HT-29 (cell line): ENCODE results near the gene FHIT. TPM values are rescaled to one million over a fixed set of nuclear protein-coding genes. Genes with fewer than 3 reads are reported as not detected.

Experiments
- DNase-seq: peaks from one replicate; pipeline ENCODE4 v3.0.0-alpha.2; 2015; ENCODE audit warnings: low spot score
- total RNA-seq: library from RNA; depleted of rRNA; stranded (reverse); fragments of >200 nt; shearing (Covaris generic); gene quantifications from 2 replicates; pipeline ENCODE4 v1.2.3, GENCODE V29; 2014

The FHIT gene
- total RNA-seq, 1 experiment from 2014 or later: not detected

DNA sequence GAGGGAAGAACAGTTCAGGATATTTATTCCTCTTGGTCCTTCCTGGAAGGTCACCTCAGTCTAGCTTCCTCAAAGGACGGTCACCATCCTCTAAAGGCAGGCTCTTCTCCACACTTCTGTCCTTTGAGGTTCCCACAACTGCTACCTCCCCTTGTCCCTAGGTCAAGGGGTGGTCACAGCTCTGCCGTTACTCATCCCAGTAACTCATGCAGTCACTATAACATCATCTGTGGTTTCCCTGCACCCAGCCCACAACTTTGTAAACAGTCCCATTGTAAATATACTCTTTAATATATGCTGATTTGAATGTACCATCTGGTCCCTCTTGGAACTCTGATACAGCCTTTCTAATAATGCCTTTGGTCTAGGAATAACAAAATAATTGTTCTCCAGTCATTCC, 887.4 kb downstream of the FHIT start:
- no peak for DNase-seq

DNA sequence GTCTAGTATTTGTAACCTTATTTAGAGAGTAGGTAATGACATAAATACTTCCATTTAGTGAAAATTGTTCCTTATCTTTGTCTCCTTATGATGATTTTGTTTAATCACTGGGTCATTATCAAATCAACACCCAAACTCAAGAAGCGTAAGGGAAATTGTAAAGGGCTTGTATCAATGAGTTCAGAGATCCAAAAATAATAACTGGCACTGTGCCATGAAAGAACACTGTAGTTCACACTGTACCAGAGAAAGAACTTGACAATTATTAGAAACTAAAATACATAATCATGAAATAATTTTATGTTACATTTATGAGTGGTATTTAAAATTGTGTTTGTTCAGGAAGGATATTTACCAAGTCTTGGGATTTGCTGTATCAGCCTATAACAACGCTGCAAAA, 895.4 kb downstream of the FHIT start:
- DNase-seq: no peak

DNA sequence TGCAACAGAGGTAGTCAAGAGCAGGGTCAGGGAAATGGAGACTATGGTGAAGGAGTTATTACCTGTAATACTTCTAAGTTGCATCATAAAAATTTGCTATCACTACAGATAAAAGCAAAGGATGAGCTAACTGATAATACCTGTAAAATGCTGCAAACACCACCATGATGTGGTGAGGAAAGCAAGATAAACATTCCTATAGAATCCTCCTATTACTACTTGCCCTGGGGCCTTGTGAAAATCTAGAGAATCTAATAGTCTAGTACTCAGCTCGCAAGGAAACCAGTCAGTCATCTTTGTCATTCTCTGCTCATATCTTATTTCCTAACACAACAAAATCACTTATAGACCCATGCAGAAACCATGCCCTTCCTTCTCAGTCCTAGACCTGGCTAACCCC, 899.8 kb downstream of the FHIT start:
- DNase-seq: no peak

- DNase-seq: no peak
Observed at GRCh38 chr3:60344340-60344739, 906.9 kb downstream of the FHIT start.

DNA sequence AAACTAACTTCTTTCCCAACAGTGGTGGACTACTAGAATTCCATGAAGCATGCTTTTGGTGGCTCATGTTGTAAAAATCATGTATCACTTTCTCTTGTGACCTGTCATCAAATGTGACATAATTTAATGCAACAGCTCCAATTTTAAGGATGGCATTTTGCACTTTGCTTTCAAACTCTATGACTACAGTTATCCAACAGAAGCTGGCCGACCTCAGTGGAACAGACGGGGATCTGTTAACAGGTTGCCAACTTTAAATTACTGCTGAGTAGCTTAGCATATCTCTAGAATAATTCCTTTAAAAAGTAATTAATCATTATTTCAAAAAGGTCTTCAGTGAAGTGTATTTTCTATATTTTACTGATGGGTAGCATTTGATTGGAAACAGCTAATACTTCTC, 907.4 kb downstream of the FHIT start:
- no peak for DNase-seq

- no peak for DNase-seq
Observed at GRCh38 chr3:60339304-60339703, 911.9 kb downstream of the FHIT start.

- no peak for DNase-seq
Observed at GRCh38 chr3:60337421-60337820, 913.8 kb downstream of the FHIT start.

GRCh38 chr3:60336061-60336460, 915.2 kb downstream of the FHIT start:
- DNase-seq: no peak

DNA sequence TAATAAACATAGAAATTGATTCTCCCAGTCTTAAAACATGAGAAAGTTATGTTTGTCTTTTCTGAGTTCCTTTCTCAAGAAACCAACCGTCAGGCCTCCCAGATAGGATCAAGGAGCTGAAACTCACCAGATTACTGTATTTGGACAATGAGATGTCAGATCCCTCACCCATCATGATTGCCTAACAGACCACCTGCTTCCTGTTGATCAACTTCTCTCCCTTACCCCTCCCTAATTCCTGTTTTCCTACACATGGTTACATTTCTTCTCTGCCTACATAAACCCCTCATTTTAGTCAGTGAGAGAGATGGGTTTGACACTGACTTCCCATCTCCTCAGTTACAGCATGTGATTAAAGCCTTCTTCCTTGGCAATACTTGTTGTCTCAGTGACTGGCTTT, 917.5 kb downstream of the FHIT start:
- DNase-seq: no peak

GRCh38 chr3:60330107-60330506, 921.1 kb downstream of the FHIT start:
- no peak for DNase-seq

GRCh38 chr3:60325610-60326170, 925.6 kb downstream of the FHIT start:
- no peak for DNase-seq

DNA sequence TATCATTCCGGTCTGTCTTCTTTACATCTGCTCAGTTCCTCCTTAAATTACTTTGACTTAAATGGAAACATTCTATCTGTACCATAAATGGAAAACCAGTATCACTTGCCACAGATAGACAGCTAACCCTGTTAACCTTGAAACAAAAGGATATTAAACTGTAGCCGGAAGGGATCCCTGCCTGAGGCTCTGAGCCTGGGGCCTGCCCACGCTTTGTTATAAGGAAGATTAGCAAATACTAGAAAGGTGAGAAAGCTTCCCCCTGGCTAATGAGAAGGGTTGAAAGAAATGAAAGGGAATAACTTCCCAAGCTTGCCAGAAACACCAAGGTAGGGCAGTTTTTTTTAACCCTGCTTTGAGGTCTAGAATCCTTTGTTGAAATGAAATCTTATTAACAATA, 927.6 kb downstream of the FHIT start:
- no peak for DNase-seq

GRCh38 chr3:60323180-60323579, 928.1 kb downstream of the FHIT start:
- no peak for DNase-seq

DNA sequence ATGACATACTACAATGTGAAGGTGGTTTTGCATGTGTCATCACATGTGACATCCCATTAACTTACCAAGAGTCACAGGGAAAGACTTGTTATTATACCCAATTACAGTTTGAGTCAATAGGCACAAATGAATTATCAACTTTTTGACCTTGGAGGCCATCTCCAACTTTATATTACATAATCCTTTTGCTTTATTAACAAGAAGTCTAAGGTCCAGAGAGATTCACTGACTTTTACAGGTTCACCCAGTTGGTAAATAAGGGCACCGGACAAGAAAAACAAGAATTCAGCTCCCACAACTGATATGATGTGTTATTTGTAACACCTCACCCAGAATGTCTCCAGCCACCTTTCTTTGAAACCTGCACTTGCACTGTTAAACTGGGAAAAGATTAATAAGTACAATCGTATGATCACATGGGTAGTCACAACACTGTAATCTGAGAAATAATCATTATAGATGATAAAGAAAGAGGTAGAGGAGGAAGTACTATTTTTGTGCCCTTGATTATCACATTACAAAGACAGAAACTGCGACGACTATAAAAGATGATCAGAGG, 928.9 kb downstream of the FHIT start:
- DNase-seq: no peak

GRCh38 chr3:60319179-60319858, 931.9 kb downstream of the FHIT start:
- no peak for DNase-seq

DNA sequence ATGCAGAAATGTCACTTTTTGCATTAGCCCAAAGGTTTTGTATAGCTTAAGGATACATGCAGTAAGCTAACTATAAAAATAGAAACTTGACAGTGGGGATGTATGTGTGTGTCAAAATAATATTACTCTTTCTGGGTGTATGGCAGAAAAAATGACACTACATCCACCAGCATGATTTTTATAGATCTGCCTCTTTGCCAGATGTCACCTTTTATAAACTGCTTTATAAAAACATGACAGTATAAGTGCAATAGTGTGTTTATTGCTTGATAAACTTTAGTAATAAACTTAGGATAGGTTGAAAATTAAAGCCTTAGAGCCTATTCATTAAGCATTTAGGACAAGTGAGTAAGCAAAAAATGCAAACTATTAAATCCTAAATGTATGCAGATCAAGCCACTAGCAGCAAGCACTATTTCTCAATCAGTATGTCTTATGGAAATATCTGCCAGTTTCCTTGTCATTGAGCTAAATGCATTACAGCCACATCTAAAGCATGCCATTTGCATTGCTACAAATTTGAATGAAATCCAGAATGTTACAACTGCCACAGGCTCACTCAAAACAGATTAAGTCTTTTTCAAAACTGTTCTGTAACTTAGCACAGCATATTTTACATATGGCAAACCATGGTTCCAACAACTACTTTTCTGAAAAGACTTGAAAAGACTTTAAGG, 935.0 kb downstream of the FHIT start:
- no peak for DNase-seq

GRCh38 chr3:60313951-60314461, 937.2 kb downstream of the FHIT start:
- DNase-seq: no peak

DNA sequence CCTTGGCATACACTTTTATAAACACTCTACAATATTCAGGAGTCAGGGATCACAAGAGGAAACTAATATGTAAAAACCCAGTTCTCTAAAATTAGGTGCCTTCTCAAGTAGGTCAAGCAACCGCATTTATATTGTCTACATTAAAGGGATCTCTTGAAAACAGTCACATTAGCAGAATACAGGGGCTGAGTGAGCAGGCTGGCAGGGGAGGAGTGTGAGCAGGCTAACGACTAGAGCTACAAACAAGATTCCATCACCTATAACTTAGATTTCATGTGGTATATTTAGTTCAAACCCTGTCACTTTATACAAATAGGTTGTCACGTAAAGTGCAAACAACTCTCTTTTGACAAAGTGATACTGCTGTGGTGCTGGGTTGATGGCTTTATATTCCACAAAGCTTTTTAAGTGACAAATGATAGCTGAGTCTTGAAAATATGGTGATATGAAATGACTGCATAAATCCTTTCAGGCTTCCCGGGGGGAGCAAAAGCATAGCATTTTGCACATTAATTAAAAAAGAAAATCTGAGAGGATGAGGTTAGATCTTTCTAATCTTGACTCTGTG, 937.9 kb downstream of the FHIT start:
- no peak for DNase-seq

GRCh38 chr3:60309539-60310268, 941.5 kb downstream of the FHIT start:
- no peak for DNase-seq

DNA sequence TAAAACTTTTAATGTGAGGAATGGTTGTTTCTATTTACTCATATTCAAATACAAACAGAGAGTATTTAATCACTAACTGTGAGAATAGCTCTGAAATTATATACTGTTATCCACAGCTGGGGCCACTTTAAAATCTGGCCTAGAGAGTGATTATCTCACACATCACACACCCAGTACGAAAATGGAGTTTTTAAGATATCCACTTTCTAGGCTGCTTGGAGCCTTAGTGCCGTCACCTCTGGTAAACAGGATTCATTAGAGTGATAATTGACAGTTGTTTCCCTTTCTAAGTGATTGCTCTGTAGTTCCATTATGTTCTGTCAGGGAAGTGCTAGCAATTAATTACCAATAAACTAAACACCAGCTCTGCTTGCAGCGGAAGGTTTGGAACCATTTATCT, 942.4 kb downstream of the FHIT start:
- DNase-seq: no peak

- DNase-seq: no peak
Observed at GRCh38 chr3:60307562-60308199, 943.6 kb downstream of the FHIT start.
